H9 (cell line): ENCODE measurements around the gene MRPL43. TPM values are rescaled to one million over a fixed set of nuclear protein-coding genes. Genes with fewer than 3 reads are reported as not detected.
A peak's percentile ranks its signal among the peaks of the same experiment; 100 is the strongest.

ENCODE experiments used
- DNase-seq: peaks from one replicate; pipeline ENCODE4 v3.0.0-alpha.2; 2017
- H2AFZ ChIP-seq: one replicate; pipeline ENCODE4 v1.6.1; 2013; ENCODE audit warnings: mild to moderate bottlenecking, low read length, control low read depth, moderate library complexity
- H2AK5ac ChIP-seq: 2 replicates; pipeline ENCODE4 v1.6.1; 2013; ENCODE audit warnings: low read length, control low read depth, mixed read lengths; ENCODE audit not compliant: insufficient read length
- H2BK120ac ChIP-seq: one replicate; pipeline ENCODE4 v1.6.1; 2013; ENCODE audit warnings: low read depth, mild to moderate bottlenecking, low read length, control low read depth, inconsistent platforms; ENCODE audit not compliant: poor library complexity, severe bottlenecking
- H2BK12ac ChIP-seq: 2 replicates; pipeline ENCODE4 v1.6.1; 2013; ENCODE audit warnings: low read length, control low read depth, mixed read lengths, low read depth; ENCODE audit not compliant: insufficient read length
- H2BK15ac ChIP-seq: 2 replicates; pipeline ENCODE4 v1.6.1; 2013; ENCODE audit warnings: low read depth, low read length, control low read depth
- H2BK20ac ChIP-seq: one replicate; pipeline ENCODE4 v1.6.1; 2013; ENCODE audit warnings: low read depth, mild to moderate bottlenecking, low read length, control low read depth, inconsistent platforms; ENCODE audit not compliant: poor library complexity, severe bottlenecking
- H2BK5ac ChIP-seq: 2 replicates; pipeline ENCODE4 v1.6.1; 2013; ENCODE audit warnings: low read length, control low read depth, mixed read lengths; ENCODE audit not compliant: insufficient read length
- H3K14ac ChIP-seq: 2 replicates; pipeline ENCODE4 v1.6.1; 2013; ENCODE audit warnings: low read length, control low read depth; ENCODE audit not compliant: insufficient read depth
- H3K18ac ChIP-seq: 2 replicates; pipeline ENCODE4 v1.6.1; 2013; ENCODE audit warnings: low read depth, mild to moderate bottlenecking, mixed read lengths, low read length, control low read depth; ENCODE audit not compliant: insufficient read length
- H3K23ac ChIP-seq: 2 replicates; pipeline ENCODE4 v1.6.1; 2013; ENCODE audit warnings: low read length, control low read depth, mixed read lengths, low read depth; ENCODE audit not compliant: insufficient read length
- H3K23me2 ChIP-seq: 2 replicates; pipeline ENCODE4 v1.6.1; 2013; ENCODE audit warnings: low read depth, mild to moderate bottlenecking, mixed read lengths, low read length, control low read depth; ENCODE audit not compliant: insufficient read length, poor library complexity, severe bottlenecking
- H3K27ac ChIP-seq: 2 replicates; pipeline ENCODE4 v1.5.1; 2013; ENCODE audit warnings: low read length, control low read depth, mixed read lengths, low read depth; ENCODE audit not compliant: insufficient read length
- H3K27me3 ChIP-seq: 2 replicates; pipeline ENCODE4 v1.6.1; 2013; ENCODE audit warnings: low read length, control low read depth, inconsistent platforms; ENCODE audit not compliant: insufficient read depth
- H3K4ac ChIP-seq: 2 replicates; pipeline ENCODE4 v1.6.1; 2013; ENCODE audit warnings: low read depth, mild to moderate bottlenecking, control low read depth, inconsistent platforms, low read length, moderate library complexity
- H3K4me1 ChIP-seq: 2 replicates; pipeline ENCODE4 v1.6.1; 2013; ENCODE audit warnings: low read length, control low read depth, inconsistent platforms; ENCODE audit not compliant: insufficient read depth
- H3K4me2 ChIP-seq: 2 replicates; pipeline ENCODE4 v1.6.1; 2013; ENCODE audit warnings: low read length, control low read depth, mixed read lengths; ENCODE audit not compliant: insufficient read length, insufficient read depth
- H3K56ac ChIP-seq: 2 replicates; pipeline ENCODE4 v1.6.1; 2013; ENCODE audit warnings: low read depth, mild to moderate bottlenecking, mixed read lengths, low read length, control low read depth; ENCODE audit not compliant: insufficient read length
- H3K79me1 ChIP-seq: 2 replicates; pipeline ENCODE4 v1.6.1; 2013; ENCODE audit warnings: low read depth, mild to moderate bottlenecking, moderate library complexity, low read length, control low read depth, inconsistent platforms; ENCODE audit not compliant: insufficient read depth, poor library complexity, severe bottlenecking
- H3K79me2 ChIP-seq: 2 replicates; pipeline ENCODE4 v1.6.1; 2013; ENCODE audit warnings: low read length, control low read depth, inconsistent platforms; ENCODE audit not compliant: insufficient read depth
- H3K9ac ChIP-seq: 2 replicates; pipeline ENCODE4 v1.6.1; 2013; ENCODE audit warnings: low read length, control low read depth, mixed read lengths; ENCODE audit not compliant: insufficient read length; ENCODE audit errors: extremely low read depth
- H3K9me3 ChIP-seq: one replicate; pipeline ENCODE4 v1.6.1; 2013; ENCODE audit warnings: low read depth, low read length, inconsistent platforms; ENCODE audit not compliant: control insufficient read depth
- H3T11ph ChIP-seq: one replicate; pipeline ENCODE4 v1.6.1; 2013; ENCODE audit warnings: mild to moderate bottlenecking, low read length, control low read depth, inconsistent platforms
- H4K20me1 ChIP-seq: one replicate; pipeline ENCODE4 v1.6.1; 2013; ENCODE audit not compliant: control insufficient read depth, insufficient read length, insufficient read depth
- H4K5ac ChIP-seq: 2 replicates; pipeline ENCODE4 v1.6.1; 2013; ENCODE audit warnings: low read depth, mild to moderate bottlenecking, mixed read lengths, low read length, control low read depth; ENCODE audit not compliant: insufficient read length
- H4K8ac ChIP-seq: replicated peaks from 2 replicates; pipeline ENCODE4 v1.6.1; 2013; ENCODE audit warnings: low read length, control low read depth, mixed read lengths, low read depth; ENCODE audit not compliant: insufficient read length
- H4K91ac ChIP-seq: 2 replicates; pipeline ENCODE4 v1.6.1; 2013; ENCODE audit warnings: low read depth, mild to moderate bottlenecking, moderate library complexity, mixed read lengths, low read length, control low read depth; ENCODE audit not compliant: insufficient read length
- H3K27ac Mint-ChIP-seq, 3 experiments: 2 replicates in 2 of 3; 3 replicates in 1 of 3; pipeline ENCODE4 v1.8.0; 2020 to 2021; ENCODE audit warnings: mixed read lengths in 3 of 3, mild to moderate bottlenecking in 1 of 3, moderate library complexity in 1 of 3
- H3K27me3 Mint-ChIP-seq: 2 replicates; pipeline ENCODE4 v1.8.0; 2021; ENCODE audit warnings: low read depth, mild to moderate bottlenecking, moderate library complexity, mixed read lengths
- H3K36me3 Mint-ChIP-seq, 3 experiments: 2 replicates in 2 of 3; 3 replicates in 1 of 3; pipeline ENCODE4 v1.8.0; 2020 to 2021; ENCODE audit warnings: low read depth in 3 of 3, mixed read lengths in 3 of 3; ENCODE audit not compliant: insufficient read depth in 1 of 3
- H3K4me1 Mint-ChIP-seq, 2 experiments: 2 replicates each; pipeline ENCODE4 v1.8.0; 2020; ENCODE audit warnings: mixed read lengths in 2 of 2
- H3K4me3 Mint-ChIP-seq, 2 experiments: 2 replicates in 1 of 2; 3 replicates in 1 of 2; pipeline ENCODE4 v1.8.0; 2020 to 2021; ENCODE audit warnings: mild to moderate bottlenecking in 2 of 2, mixed read lengths in 2 of 2, moderate library complexity in 1 of 2
- H3K9me3 Mint-ChIP-seq, 2 experiments: 2 replicates in 1 of 2; 3 replicates in 1 of 2; pipeline ENCODE4 v1.8.0; 2020; ENCODE audit warnings: mild to moderate bottlenecking in 2 of 2, mixed read lengths in 2 of 2, moderate library complexity in 1 of 2
- WGBS: extraction: QIAGEN DNeasy Blood & Tissue Kit; methylation state at CpG from one replicate; pipeline ENCODE4 v1.1.7; 2013; ENCODE audit warnings: missing lambda C conversion rate, low lambda C conversion rate, mixed read lengths; ENCODE audit not compliant: insufficient read length; ENCODE audit errors: extremely low coverage; 5-methylcytosine and 5-hydroxymethylcytosine counted together
- total RNA-seq: library from RNA; stranded (reverse); gene quantifications from 2 replicates; pipeline ENCODE4 v1.2.1, GENCODE V29; 2021
- TF ChIP-seq, protein P1 (sequence below): fragments of 200-600 bp; sonication (generic); conservative IDR thresholded peaks from 3 replicates; pipeline ENCODE4 v1.8.0; 2021; ENCODE audit warnings: antibody characterized with exemption, mild to moderate bottlenecking

Gene MRPL43
- total RNA-seq, 1 experiment from 2014 or later = 70.3 TPM

DNA sequence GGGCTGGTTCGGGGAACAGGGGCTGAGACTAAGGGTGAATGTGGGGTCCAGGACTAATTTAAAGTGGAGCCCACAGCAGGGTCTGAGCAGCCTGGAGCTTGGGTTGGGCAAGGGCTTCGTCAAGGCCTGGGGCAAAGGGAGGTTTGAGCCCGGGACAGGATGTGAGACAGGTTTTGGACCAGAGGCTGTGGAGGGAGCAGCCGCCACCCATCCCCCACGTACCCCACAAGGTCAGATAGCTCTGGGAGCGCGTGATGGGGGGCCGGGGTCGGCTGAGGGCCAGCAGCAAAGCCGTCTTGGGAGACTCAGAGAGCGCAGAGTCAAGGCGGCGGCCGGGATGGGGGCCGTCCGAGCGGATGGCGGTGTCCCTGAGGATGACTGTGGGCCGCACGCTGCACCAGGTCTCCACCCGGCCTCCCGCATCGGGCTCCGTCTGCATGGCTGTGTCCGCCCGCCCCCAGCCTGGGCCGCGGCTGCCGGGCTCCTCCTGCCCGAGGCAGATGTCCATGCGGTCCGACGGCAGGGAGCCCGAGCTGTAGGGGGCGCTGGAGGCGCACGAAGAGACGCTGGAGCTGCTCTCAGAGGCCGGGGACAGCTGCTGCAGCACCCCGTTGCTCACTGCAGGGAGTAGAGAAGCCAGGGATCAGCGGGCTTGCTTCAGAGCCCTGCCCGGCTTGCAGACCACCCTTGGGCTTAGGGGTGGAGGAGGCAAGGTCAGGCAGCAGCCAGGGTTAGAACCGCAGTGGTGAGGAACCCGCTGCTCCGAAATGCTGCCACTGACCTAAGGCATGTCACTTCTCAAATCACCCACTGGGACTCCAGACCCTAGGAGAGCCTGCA, 31.5 kb upstream of the MRPL43 start:
- no peak overlapping the region for H2AK5ac ChIP-seq
- no peak overlapping the region for H3K14ac ChIP-seq
- Mint-ChIP-seq H3K36me3 (no peaks in the 10 kb centered on the region), H3K27me3 (peaks cover 80% of the 10 kb centered on the region), H3K4me1 (peaks cover 13 to 25% of the 10 kb centered on the region in 2 experiments), H3K27ac (no peak overlapping the region), H3K4me3 (peak overlapping the region; percentile 48 to 72), H3K9me3 (no peaks in the 10 kb centered on the region; a peak in 1 of 5 replicates)
- no peak overlapping the region for H2BK20ac ChIP-seq
- no peaks in the 10 kb centered on the region for H3K4me1 ChIP-seq
- no peak overlapping the region for H3K27ac ChIP-seq
- H3K79me1 ChIP-seq = no peaks in the 10 kb centered on the region
- peaks cover 17% of the 10 kb centered on the region; the same call in 1 of the 2 replicates for H3K27me3 ChIP-seq
- no peaks in the 10 kb centered on the region for H3K9me3 ChIP-seq
- H3K18ac ChIP-seq = no peak overlapping the region
- no peak overlapping the region for H3K23ac ChIP-seq
- no peak overlapping the region for H3K56ac ChIP-seq
- H3K4ac ChIP-seq = no peak overlapping the region
- H3K9ac ChIP-seq = no peak overlapping the region
- no peak overlapping the region for H2BK12ac ChIP-seq
- H3K23me2 ChIP-seq = peaks cover 10% of the 10 kb centered on the region
- H2AFZ ChIP-seq = no peak overlapping the region
- no CpG with 5 or more reads among the region's 45 CpGs for WGBS
- H3K79me2 ChIP-seq = no peaks in the 10 kb centered on the region
- no peak overlapping the region for H3T11ph ChIP-seq
- H4K91ac ChIP-seq = no peak overlapping the region
- no peak overlapping the region for H4K8ac ChIP-seq
- TF ChIP-seq, protein P1, sequence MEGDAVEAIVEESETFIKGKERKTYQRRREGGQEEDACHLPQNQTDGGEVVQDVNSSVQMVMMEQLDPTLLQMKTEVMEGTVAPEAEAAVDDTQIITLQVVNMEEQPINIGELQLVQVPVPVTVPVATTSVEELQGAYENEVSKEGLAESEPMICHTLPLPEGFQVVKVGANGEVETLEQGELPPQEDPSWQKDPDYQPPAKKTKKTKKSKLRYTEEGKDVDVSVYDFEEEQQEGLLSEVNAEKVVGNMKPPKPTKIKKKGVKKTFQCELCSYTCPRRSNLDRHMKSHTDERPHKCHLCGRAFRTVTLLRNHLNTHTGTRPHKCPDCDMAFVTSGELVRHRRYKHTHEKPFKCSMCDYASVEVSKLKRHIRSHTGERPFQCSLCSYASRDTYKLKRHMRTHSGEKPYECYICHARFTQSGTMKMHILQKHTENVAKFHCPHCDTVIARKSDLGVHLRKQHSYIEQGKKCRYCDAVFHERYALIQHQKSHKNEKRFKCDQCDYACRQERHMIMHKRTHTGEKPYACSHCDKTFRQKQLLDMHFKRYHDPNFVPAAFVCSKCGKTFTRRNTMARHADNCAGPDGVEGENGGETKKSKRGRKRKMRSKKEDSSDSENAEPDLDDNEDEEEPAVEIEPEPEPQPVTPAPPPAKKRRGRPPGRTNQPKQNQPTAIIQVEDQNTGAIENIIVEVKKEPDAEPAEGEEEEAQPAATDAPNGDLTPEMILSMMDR = peak; percentile 94
- H2BK120ac ChIP-seq = no peak overlapping the region
- H4K5ac ChIP-seq = no peak overlapping the region
- H2BK15ac ChIP-seq = no peak overlapping the region
- peak; percentile 91 for DNase-seq
- H2BK5ac ChIP-seq = no peak overlapping the region
- no peaks in the 10 kb centered on the region for H4K20me1 ChIP-seq
- H3K4me2 ChIP-seq = peak overlapping the region; percentile 61
